H1 (cell line): ENCODE data around the gene NLRC5. TPM values are rescaled to one million over a fixed set of nuclear protein-coding genes. Genes with fewer than 3 reads are reported as not detected.

Experiments used
- CHD7 ChIP-seq: fragments of 300-600 bp; sonication (generic); IDR thresholded peaks from 2 replicates; pipeline ENCODE4 v1.7.1; 2012; ENCODE audit warnings: low read length, moderate library complexity, mild to moderate bottlenecking, inconsistent platforms; ENCODE audit not compliant: insufficient replicate concordance
- PHF8 ChIP-seq: fragments of 200-600 bp; sonication (generic); conservative IDR thresholded peaks from 2 replicates; pipeline ENCODE4 v1.7.1; 2012; ENCODE audit warnings: low read depth, mild to moderate bottlenecking, inconsistent platforms, low read length, moderate library complexity
- POLR2A ChIP-seq, 2 experiments: IDR thresholded peaks; 1 replicate in 1 of 2; 2 replicates in 1 of 2; pipeline ENCODE4 v1.6.1; 2011; ENCODE audit warnings: low read depth in 2 of 2, low read length in 2 of 2, mild to moderate bottlenecking in 2 of 2; ENCODE audit errors: control extremely low read depth in 1 of 2
- POU5F1 ChIP-seq: IDR thresholded peaks from 2 replicates; pipeline ENCODE4 v1.6.1; 2011; ENCODE audit warnings: low read depth, mild to moderate bottlenecking, low read length, moderate library complexity
- RFX5 ChIP-seq: IDR thresholded peaks from 2 replicates; pipeline ENCODE4 v1.6.1; 2011; ENCODE audit warnings: low read depth, low read length, improper control_type of control experiment, borderline replicate concordance
- SIX5 ChIP-seq: IDR thresholded peaks from 2 replicates; pipeline ENCODE4 v1.6.1; 2011; ENCODE audit warnings: mild to moderate bottlenecking, low read depth, low read length
- SP4 ChIP-seq: IDR thresholded peaks from 2 replicates; pipeline ENCODE4 v1.6.1; 2012; ENCODE audit warnings: low read length, inconsistent platforms
- polyA plus RNA-seq, 7 experiments: library from polyadenylated mRNA; depleted of rRNA in 3 of 7; stranded (reverse) in 5 of 7; unstranded in 2 of 7; fragments of >200 nt in 5 of 7; fragments of 200-250 nt in 2 of 7; gene quantifications; 1 replicate in 5 of 7; 2 replicates in 1 of 7; 4 replicates in 1 of 7; pipeline versions ENCODE4 v1.2.1 to v1.2.3, GENCODE V29; 2011 to 2013; ENCODE audit warnings: missing spikeins in 2 of 7, mixed read lengths in 2 of 7
- total RNA-seq: library from RNA; stranded (reverse); fragmentation: NEBNext Ultra II Directional; extraction: Animal tissue kit (Norgen Biotek cat#: 25700); gene quantifications from 2 replicates; pipeline ENCODE4 v1.2.1, GENCODE V29; 2021

Gene NLRC5
- total and polyA plus RNA-seq, 2 of the 8 experiments (the other 6 are each of a cell fraction or from before 2014, with no cell fraction given): 2.2 to 3.2 TPM

- TF ChIP-seq CHD7 (no peak), SP4 (no peak), POLR2A (IDR thresholded peaks at IDR 0.05; ENCODE audit: control extremely low read depth in 1 of 2, low read depth in 2 of 2, low read length in 2 of 2) (no peak), RFX5 (no peak), PHF8 (no peak), POU5F1 (no peak), SIX5 (no peak)
Observed at GRCh38 chr16:56997264-56997663, 7.9 kb downstream of the NLRC5 start (continued).
